T follicular helper cell (primary cell): ENCODE data around the gene OR2L8.

Source experiments
- DNase-seq: peaks from one replicate; pipeline ENCODE4 v3.0.0-alpha.2; 2020; ENCODE audit warnings: low read depth

Gene OR2L8

GRCh38 chr1:247966532-247967204 is 18.0 kb downstream of the OR2L8 start:
- DNase-seq = no peak

DNA sequence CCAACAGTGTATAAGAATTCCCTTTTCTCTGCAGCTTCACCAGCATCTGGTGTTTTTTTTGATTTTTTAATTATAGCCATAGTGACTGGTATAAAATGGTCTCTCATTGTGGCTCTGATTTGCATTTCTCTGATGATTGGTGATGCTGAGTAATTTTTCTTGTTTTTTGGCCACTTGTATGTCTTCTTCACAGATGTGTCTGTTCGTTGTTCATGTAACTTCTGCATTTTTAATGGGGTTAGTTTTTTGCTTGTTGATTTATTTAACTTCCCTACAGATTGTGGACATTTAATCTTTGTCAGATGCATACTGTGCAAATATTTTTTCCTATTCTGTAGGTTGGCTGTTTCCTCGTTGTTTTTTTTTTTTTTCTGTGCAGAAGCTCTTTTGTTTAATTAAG is 44.3 kb downstream of the OR2L8 start:
- no peak for DNase-seq

- no peak for DNase-seq
These were observed 50.2 kb downstream of the OR2L8 start for GRCh38 chr1:247998811-247999210.
